HFF-Myc (cell line): ENCODE measurements around the gene CD1E.

Experiments
- DNase-seq: peaks from one replicate; pipeline ENCODE4 v3.0.0-alpha.2; 2011; ENCODE audit warnings: low read depth; ENCODE audit errors: extremely low read depth
- H3K4me3 ChIP-seq: replicated peaks from 2 replicates; pipeline ENCODE4 v1.5.1; 2011; ENCODE audit warnings: low read depth, mild to moderate bottlenecking, control low read depth, low read length
- CTCF ChIP-seq: IDR thresholded peaks from 2 replicates; pipeline ENCODE4 v1.5.1; 2012; ENCODE audit warnings: mild to moderate bottlenecking, low read depth, low read length, control low read depth; ENCODE audit errors: missing control alignments

The CD1E gene

GRCh38 chr1:158329300-158329699 lies 24.4 kb upstream of the CD1E start:
- no peak overlapping the region for H3K4me3 ChIP-seq
- TF ChIP-seq CTCF, result no peak
- no peak for DNase-seq

GRCh38 chr1:158329733-158330132 lies 24.0 kb upstream of the CD1E start:
- no peak for TF ChIP-seq CTCF
- H3K4me3 ChIP-seq, result no peak overlapping the region
- DNase-seq, result no peak

GRCh38 chr1:158330391-158331105 lies 23.1 kb upstream of the CD1E start:
- DNase-seq, result no peak
- no peak overlapping the region for H3K4me3 ChIP-seq
- no peak for TF ChIP-seq CTCF

- no peak for TF ChIP-seq CTCF
- DNase-seq, result no peak
- H3K4me3 ChIP-seq, result no peak overlapping the region
Observed at GRCh38 chr1:158331106-158331425, 22.6 kb upstream of the CD1E start.

GRCh38 chr1:158331481-158332150 lies 22.1 kb upstream of the CD1E start, which contains the start of gene CD1B:
Gene CD1B, minus strand, starts transcription at chr1:158331531. Its CDS starts 108 bp downstream, at chr1:158331423.
- no peak for DNase-seq
- no peak for TF ChIP-seq CTCF
- H3K4me3 ChIP-seq, result no peak within 1 kb of the TSS

- TF ChIP-seq CTCF, result no peak
- no peak for DNase-seq
- H3K4me3 ChIP-seq, result no peak overlapping the region
Observed at GRCh38 chr1:158333405-158334155, 20.1 kb upstream of the CD1E start.
